Endometrium (tissue), 2 donors: ENCODE measurements around the gene RNF25.

Experiments used
- FAIRE-seq: peaks from 2 replicates; lab custom pipeline; 2012; peaks lifted over from hg19 to GRCh38; lab: Jason Lieb, UNC
- donor health status: control.
- donor health status: control.

Gene RNF25

DNA sequence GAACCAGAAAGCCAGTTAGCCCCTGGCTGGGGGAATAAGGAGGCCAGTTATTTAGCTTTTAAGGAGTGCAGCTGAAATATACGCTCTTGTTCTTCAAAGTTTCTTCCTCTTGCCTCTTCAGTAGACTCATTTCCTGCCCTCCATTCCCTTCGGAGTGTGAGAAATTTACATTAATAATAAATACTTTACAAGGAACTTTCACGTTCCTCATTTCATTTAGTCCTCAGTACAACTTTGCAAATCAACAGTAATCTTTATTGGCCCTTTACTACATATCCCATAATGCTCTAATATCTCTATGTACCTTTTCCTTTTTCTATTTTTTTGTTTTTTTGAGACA lies 48.5 kb downstream of the RNF25 start:
- no peak for FAIRE-seq

DNA sequence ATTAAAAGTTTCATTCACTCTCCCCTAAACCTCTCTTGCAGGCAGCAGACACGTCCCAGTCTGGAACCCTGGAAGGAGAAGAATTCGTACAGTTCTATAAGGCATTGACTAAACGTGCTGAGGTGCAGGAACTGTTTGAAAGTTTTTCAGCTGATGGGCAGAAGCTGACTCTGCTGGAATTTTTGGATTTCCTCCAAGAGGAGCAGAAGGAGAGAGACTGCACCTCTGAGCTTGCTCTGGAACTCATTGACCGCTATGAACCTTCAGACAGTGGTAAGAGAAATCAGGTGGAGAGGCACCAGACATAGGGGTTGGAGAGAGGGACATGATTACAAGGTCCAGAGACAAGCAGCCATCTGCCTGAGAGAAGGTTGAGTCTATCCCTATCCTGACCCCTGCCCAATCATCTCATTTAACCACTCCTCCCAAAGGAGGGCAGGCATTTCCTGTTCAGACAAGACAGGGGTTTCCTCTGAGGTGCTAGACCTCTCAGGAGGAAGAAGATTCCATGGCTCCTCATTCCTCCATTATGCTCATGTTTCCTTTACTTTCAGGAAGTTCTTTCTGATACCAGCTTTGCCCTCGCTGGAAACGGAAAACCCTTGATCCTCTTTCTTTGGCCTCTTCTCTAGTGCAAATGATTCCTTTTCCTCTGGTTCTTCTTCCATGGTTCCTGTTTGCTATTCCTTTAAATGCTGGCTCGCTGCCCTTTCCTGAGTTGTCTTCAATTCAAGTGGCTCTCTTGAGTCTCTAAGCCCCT lies 49.0 kb downstream of the RNF25 start:
- no peak for FAIRE-seq

DNA sequence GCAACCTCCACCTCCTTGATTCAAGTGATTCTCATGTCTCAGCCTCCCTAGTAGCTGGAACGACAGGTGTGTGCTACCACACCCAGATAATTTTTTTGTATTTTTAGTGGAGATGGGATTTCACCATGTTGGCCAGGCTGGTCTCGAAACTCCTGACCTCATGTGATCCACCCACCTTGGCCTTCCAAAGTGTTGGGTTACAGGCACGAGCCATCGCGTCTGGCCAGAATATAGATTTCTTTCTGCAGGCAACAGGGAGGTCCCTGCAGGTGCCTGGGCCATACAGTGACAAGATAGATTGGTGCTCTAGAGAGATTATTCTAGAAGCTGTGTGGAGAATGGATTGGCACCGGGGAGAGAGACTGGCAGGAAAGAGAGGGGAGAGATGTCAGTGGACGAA lies 50.8 kb downstream of the RNF25 start:
- FAIRE-seq = no peak

DNA sequence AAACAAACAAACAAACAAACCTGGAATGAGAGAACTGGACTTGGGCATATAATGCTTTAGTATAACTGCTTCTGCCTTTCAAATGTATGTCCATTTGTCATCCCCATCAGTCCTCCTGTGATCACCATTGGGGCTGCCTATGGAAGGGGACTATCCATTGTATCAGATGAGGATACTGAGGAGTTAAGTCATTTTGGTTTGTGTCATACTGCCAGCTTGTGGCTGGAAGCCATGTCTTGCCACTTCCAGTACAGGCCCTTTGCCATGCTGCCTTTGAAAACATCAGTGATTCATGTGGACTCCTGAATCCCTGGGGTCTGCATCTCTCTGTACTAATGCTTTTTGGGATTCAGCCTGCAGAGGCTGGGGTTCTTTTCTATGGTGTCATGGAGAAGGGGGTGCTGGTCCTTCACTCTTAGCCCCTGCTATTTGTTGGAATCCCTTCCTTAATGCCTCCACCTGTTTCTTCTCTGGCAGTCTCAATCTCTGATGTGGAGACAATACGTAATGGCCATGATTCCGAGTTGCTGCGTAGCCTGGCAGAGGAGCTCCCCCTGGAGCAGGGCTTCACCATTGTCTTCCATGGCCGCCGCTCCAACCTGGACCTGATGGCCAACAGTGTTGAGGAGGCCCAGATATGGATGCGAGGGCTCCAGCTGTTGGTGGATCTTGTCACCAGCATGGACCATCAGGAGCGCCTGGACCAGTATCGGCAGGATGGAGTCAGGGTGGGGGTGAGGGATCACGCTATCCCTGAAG lies 53.5 kb downstream of the RNF25 start:
- no peak for FAIRE-seq

DNA sequence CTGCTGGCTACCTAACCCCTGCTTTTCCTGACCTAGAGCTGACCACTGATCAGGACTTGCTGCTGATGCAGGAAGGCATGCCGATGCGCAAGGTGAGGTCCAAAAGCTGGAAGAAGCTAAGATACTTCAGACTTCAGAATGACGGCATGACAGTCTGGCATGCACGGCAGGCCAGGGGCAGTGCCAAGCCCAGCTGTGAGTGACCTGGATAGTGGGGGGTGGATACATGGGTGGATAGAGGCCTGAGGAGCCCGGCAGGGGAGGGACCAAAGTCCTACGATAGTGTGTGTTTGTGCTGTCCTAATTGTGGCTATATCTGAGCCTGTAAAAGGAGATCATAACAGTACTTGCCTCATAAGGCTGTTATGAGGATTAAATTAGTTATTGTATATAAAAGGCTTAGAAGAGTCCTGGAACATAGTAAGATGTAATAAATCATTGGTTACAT lies 55.9 kb downstream of the RNF25 start:
- FAIRE-seq = no peak
